Activated T-cell treated with anti-CD3 and anti-CD28 coated beads for 1 hour (primary cell): ENCODE measurements around the gene RGS9.

Experiments
- DNase-seq: peaks from one replicate; pipeline ENCODE4 v3.0.0-alpha.2; 2020; ENCODE audit warnings: low read depth

RGS9 gene

GRCh38 chr17:65261152-65261551 is 124.0 kb downstream of the RGS9 start:
- no peak for DNase-seq

GRCh38 chr17:65261682-65262636 is 124.8 kb downstream of the RGS9 start:
- DNase-seq, result no peak

- DNase-seq, result no peak
Observed at GRCh38 chr17:65265276-65265675, 128.1 kb downstream of the RGS9 start.

DNA sequence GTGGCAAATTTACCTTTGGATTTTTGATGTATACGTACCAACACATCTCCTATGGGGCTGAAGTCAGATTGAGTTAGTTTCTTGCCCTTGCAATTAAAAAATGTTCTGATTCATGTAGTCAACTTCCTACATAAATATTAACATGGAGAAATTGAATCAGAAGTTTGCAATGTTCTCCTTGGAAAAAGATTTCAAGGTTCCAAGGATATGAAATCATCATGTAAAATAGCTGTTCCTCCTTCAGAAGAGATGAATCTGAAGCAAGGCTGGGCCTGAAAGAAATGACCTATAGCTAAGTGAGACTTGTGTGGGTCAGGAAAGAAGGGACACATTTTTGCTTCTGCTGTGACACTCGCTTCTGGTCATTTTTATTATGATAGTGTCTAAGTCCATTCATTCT is 131.7 kb downstream of the RGS9 start:
- no peak for DNase-seq

DNA sequence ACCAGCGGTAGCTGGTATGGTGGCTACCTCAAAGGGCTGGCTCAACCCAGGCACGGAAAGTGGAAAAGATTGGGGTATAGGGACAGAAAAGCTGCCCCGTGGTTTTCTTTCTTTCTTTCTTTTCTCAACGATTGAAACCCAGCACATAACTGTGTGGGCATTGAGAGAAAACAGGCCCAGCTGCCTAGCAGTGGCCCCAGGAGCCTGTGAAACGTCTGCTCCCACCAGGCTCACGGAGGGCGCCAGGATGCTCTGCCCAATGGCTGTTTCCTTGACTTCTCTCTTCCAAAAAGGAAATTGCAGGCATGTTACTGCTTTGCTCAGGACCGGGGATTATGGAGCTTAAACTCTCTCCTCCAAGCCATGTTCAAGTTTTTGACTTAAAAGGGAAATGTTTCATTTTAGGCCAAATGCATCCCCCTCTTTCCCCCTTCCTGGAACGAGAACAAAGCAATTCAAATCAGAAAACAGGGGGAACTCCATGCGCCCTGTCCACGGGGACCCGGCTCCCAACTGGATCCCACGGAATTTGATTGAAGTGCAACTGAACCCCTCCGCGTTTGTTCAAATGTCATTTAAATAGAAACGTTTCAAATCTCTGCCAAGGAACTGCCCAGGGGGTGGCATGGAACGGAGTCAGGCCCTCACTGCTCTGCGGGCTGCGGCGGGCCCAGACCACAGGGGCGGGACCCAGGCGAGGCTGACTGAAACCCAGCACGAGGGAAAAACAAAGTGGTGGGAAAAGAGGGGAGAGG is 133.5 kb downstream of the RGS9 start:
- no peak for DNase-seq

DNA sequence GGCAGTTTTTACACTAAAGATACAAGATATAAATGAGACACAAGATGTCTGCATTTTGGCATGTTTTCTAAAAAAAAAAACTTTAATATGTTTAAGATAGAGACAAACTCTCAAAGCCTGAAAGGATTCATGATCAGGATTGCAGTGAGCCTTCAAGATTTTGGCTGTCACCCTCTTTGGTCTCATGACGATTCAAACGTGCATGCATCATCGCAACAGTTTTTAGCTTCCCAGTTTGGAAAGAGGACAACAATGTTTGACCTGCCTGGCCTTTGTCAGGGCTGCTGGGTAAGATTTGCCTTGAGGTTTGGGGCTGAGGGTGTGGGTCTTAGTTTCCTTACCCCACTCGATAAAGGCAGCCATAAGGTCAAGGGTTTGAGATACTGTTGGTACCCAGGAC is 134.1 kb downstream of the RGS9 start:
- no peak for DNase-seq
